GM12878 (cell line): ENCODE measurements around the gene DDX20. TPM values are rescaled to one million over a fixed set of nuclear protein-coding genes. Genes with fewer than 3 reads are reported as not detected.

Experiments
- ATF2 ChIP-seq: IDR thresholded peaks from 2 replicates; pipeline ENCODE4 v1.6.1; 2012; ENCODE audit warnings: low read length, inconsistent platforms
- BMI1 ChIP-seq: fragments of 450-650 bp; IDR thresholded peaks from 2 replicates; pipeline ENCODE4 v1.6.1; 2016; ENCODE audit warnings: mild to moderate bottlenecking, moderate library complexity, borderline replicate concordance
- CREM ChIP-seq: IDR thresholded peaks from 2 replicates; pipeline ENCODE4 v1.6.1; 2014; ENCODE audit warnings: antibody characterized with exemption, low read depth
- CUX1 ChIP-seq: IDR thresholded peaks from 2 replicates; pipeline ENCODE4 v1.6.1; 2012; ENCODE audit warnings: improper control_type of control experiment, low read depth, low read length; ENCODE audit not compliant: insufficient replicate concordance
- EGR1 ChIP-seq, 2 experiments: IDR thresholded peaks; 1 replicate in 1 of 2; 2 replicates in 1 of 2; pipeline ENCODE4 v1.6.1; 2011 to 2012; ENCODE audit warnings: low read depth in 2 of 2, low read length in 2 of 2, borderline replicate concordance in 1 of 2, mild to moderate bottlenecking in 1 of 2, moderate library complexity in 1 of 2
- ELK1 ChIP-seq: IDR thresholded peaks from 2 replicates; pipeline ENCODE4 v1.6.1; 2012; ENCODE audit warnings: low read depth, low read length, improper control_type of control experiment
- HSF1 ChIP-seq: fragments of 150-350 bp; IDR thresholded peaks from 2 replicates; pipeline ENCODE4 v1.6.1; 2014; ENCODE audit warnings: mild to moderate bottlenecking, low read depth, low read length
- IRF3 ChIP-seq: fragments of 450-650 bp; IDR thresholded peaks from 2 replicates; pipeline ENCODE4 v1.6.1; 2014; ENCODE audit warnings: mild to moderate bottlenecking
- KAT2A ChIP-seq: conservative IDR thresholded peaks from 2 replicates; pipeline ENCODE4 v1.6.1; 2011; ENCODE audit warnings: low read depth, low read length; ENCODE audit not compliant: control insufficient read depth
- PBX3 ChIP-seq: IDR thresholded peaks from 2 replicates; pipeline ENCODE4 v1.6.1; 2011; ENCODE audit warnings: mild to moderate bottlenecking, low read depth, low read length, moderate library complexity; ENCODE audit not compliant: insufficient replicate concordance
- RFX5 ChIP-seq: IDR thresholded peaks from 2 replicates; pipeline ENCODE4 v1.6.1; 2011; ENCODE audit warnings: low read depth, low read length, improper control_type of control experiment
- SRF ChIP-seq, 2 experiments: IDR thresholded peaks; 2 replicates each; pipeline ENCODE4 v1.6.1; 2011; ENCODE audit warnings: low read depth in 2 of 2, low read length in 2 of 2, mild to moderate bottlenecking in 1 of 2, moderate library complexity in 1 of 2
- TCF7 ChIP-seq: IDR thresholded peaks from 2 replicates; pipeline ENCODE4 v1.6.1; 2014; ENCODE audit warnings: antibody characterized with exemption, borderline replicate concordance
- USF2 ChIP-seq: IDR thresholded peaks from 2 replicates; pipeline ENCODE4 v1.6.1; 2011; ENCODE audit warnings: low read depth, low read length, improper control_type of control experiment, borderline replicate concordance
- polyA plus RNA-seq, 11 experiments: library from polyadenylated mRNA; depleted of rRNA in 4 of 11; unstranded in 6 of 11; stranded (reverse) in 5 of 11; fragments of >200 nt; fragmentation: Nextera tagmentation in 4 of 11; fragmentation: Illumina TruSeq in 1 of 11; extraction: Ambion mirVana in 4 of 11; extraction: Trizol in 1 of 11; gene quantifications; 1 replicate in 1 of 11; 2 replicates in 10 of 11; pipeline versions ENCODE4 v1.2.1 to v1.2.3, GENCODE V29; 2011 to 2016; ENCODE audit warnings: inconsistent platforms in 2 of 11, missing spikeins in 2 of 11, low read depth in 1 of 11
- total RNA-seq, 4 experiments: library from RNA; depleted of rRNA in 3 of 4; stranded (reverse); fragments of >200 nt in 3 of 4; fragmentation: Illumina TruSeq in 1 of 4; extraction: Trizol in 1 of 4; gene quantifications; 2 replicates each; pipeline versions ENCODE4 v1.2.1 to v1.2.3, GENCODE V29; 2013 to 2021

The DDX20 gene
- total and polyA plus RNA-seq, 10 of the 15 experiments (the other 5 are each of a cell fraction or from before 2014, with no cell fraction given) = 7.2 to 30.6 (median 25.1) TPM

GRCh38 chr1:111755331-111756123 lies at the start of gene DDX20 (continued):
- TF ChIP-seq PBX3 (no peak), CREM (peak; percentile 89), BMI1 (no peak), IRF3 (0 out of 2 replicates have a peak, but pooled peaks have one; percentile 32), HSF1 (peak; percentile 60; the same call in 1 of the 2 replicates), SRF (IDR thresholded peaks at IDR 0.05; ENCODE audit: low read depth in 2 of 2, low read length in 2 of 2) (peak in 1 of 2 experiments; percentile 30; a peak in 1 of 4 replicates), USF2 (peak; percentile 3; the same call in 1 of the 2 replicates), EGR1 (IDR thresholded peaks at IDR 0.05; ENCODE audit: borderline replicate concordance in 1 of 2, low read depth in 2 of 2, low read length in 2 of 2) (peak in 1 of 2 experiments; percentile 56; a peak in 2 of 3 replicates), CUX1 (no peak), ATF2 (0 out of 2 replicates have a peak, but pooled peaks have one; percentile 65), RFX5 (0 out of 2 replicates have a peak, but pooled peaks have one; percentile 24), TCF7 (peak; percentile 45; the same call in 1 of the 2 replicates), ELK1 (peak; percentile 66), KAT2A (no peak)
